HG03565 (cell line): ENCODE results near the gene HAGHL.

Experiments used
- ATAC-seq: cut with Tn5 transposase; IDR thresholded peaks from one replicate; pipeline ENCODE4 v1.9.1; 2021; ENCODE audit warnings: mild to moderate bottlenecking, moderate library complexity; ENCODE audit not compliant: unreplicated experiment

The HAGHL gene

GRCh38 chr16:719815-720446, 7.0 kb upstream of the HAGHL start:
- no peak for ATAC-seq

DNA sequence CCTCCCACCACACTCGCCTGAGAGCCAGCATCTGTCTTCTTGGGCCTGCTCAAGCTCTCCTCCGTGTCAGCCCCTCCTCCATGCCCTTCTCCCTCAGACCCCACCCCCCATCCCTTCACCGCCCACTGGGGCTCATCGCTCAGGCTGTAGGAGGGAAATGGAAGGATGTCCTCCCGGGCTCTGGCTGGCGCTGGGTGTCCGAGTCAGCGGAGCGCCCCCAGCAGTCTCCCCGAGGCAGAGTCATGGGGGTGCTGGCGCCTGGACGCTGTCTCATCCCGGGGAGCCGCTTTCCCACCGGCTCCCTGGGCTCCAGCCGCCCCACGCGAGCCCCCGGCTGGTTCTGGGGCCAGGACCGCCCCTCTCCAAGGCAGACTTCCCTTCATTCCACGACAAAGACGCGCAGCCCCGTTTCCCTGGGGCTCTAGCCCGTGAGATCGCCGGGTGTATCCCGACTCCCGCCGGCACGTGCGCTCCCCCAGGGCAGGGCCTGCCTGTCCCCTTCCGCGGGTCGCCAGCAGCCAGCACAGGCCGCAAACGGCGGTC, 6.4 kb upstream of the HAGHL start:
- peak; percentile 3 for ATAC-seq

- ATAC-seq, result peak; percentile 56
Measured at GRCh38 chr16:720990-721764, 5.7 kb upstream of the HAGHL start, which contains the start of gene ANTKMT. Gene ANTKMT (plus strand): TSS chr16:721146. CDS start chr16:721275, 129 bp downstream.

DNA sequence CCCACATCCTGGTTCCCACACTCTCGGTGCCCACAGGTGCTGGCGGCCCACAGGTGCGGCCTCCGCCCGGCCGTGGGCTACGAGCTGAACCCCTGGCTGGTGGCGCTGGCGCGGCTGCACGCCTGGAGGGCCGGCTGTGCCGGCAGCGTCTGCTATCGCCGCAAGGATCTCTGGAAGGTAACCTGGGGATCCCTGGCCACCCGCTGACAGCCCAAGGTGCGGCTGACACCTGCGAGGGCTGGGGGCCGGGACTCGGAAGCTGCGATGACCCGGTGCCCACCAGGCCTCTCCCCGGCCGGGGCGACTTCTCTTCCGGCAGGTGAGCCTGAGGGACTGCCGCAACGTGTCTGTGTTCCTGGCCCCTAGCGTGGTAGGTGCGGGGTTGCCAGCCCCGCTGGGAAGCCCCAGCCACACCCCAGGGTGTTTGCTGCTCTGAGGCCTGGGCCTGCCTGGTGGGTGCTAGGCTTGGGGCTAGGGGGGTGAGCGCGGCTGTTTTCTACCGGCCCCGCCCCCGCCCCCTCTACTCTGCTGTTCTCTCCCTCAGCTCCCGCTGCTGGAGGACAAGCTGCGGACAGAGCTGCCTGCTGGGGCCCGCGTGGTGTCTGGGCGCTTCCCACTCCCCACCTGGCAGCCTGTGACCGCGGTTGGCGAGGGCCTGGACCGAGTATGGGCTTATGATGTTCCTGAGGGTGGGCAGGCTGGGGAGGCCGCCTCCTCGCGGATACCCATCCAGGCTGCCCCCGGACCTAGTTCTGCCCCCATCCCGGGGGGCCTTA, 5.0 kb upstream of the HAGHL start:
- ATAC-seq, result no peak

GRCh38 chr16:722835-723633, 3.9 kb upstream of the HAGHL start:
- no peak for ATAC-seq

DNA sequence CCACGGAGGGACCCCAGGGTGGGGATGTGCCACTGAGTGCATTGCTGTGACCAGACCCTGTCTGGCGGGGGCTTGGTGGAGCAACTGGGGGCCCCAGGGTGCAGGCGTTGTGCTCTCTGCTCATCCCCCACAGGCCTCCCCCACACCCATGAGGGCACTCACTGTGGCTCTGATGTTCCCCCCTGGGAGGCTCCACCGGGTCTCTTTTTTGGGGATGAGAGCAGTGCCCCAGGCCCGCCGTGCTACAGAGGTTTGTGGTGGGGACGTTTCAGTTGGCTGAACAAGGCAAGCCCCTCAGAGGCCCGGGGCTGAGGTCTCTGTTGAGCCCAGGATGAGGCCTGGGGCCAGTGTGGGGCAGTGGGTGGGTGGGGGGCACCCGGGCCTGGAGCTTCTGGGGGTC, 3.2 kb upstream of the HAGHL start:
- no peak for ATAC-seq

- ATAC-seq, result no peak
Measured at GRCh38 chr16:724188-725040, 2.5 kb upstream of the HAGHL start.

DNA sequence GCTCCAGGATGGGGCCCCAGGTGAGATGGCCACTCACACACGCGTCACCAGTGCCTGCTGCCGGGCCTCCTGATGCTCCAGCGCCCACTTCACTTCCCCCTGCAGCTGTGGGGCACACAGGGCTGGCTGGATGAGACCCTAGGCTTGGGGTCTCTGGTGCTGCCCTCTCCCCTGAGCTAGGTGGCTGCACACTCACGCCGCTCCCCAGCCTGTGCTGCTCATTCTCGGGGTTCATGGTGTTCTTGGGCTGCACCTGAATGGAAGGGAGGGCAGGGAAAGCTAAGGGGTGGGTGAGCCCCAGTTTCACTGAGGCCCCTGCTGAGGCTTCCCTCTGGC, 1.9 kb upstream of the HAGHL start:
- no peak for ATAC-seq

- ATAC-seq, result no peak
Measured at GRCh38 chr16:725463-726187, 1.3 kb upstream of the HAGHL start.

GRCh38 chr16:726188-726437, 793 bp upstream of the HAGHL start:
- no peak for ATAC-seq

DNA sequence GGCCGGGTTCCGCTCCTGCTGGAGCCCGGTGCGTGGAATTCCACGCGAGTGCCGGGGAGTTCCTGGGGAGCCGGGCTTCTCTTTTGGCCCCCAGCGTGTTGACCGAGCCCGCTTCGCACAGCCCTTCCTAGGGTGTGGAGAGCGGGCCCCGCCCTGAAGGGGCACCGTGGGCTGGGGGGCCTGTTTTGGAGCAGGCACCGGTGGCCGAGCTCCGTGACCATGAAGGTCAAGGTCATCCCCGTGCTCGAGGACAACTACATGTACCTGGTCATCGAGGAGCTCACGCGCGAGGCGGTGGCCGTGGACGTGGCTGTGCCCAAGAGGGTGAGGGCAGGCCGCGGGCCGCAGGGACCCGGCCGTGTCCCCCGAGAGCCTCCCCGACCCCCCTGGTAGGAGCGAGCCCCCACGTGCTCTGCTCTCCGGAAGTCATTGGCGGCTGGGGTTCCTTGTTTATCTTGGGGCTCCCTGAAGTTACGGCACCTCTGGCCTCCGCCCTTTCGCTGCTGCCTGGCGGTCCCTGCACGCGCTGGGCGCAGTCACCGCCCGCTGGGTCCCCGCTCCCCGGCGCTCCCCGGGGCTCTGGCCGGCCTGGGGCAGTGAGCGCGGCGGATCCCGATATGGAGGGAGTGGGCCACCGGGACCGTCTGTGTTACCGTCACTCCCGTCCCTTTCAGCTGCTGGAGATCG, 528 bp downstream of the HAGHL start:
- ATAC-seq, result no peak

DNA sequence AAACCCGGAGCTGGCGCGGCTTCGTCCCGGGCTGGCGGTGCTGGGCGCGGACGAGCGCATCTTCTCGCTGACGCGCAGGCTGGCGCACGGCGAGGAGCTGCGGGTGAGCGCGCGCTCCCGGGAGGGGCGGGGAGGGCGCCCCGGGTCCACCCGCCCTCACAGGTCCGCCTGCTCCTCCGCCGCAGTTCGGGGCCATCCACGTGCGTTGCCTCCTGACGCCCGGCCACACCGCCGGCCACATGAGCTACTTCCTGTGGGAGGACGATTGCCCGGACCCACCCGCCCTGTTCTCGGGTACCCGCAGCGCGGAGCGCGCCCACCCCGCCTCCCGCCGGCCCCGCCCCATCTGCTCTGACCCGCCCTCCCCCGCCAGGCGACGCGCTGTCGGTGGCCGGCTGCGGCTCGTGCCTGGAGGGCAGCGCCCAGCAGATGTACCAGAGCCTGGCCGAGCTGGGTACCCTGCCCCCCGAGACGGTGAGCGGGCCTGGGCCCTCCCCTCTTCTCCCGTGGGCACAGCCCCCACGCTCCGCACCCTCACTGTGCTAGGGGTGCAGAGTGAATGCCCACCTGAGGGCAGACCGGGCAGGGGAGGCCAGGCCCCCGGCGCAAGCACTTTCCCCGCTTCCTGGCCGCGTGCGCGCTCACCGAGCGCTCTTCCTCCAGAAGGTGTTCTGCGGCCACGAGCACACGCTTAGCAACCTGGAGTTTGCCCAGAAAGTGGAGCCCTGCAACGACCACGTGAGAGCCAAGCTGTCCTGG, 1.4 kb downstream of the HAGHL start:
- ATAC-seq, result no peak

- ATAC-seq, result no peak
Measured at GRCh38 chr16:728890-729744, 2.2 kb downstream of the HAGHL start.

GRCh38 chr16:729768-730665, 3.1 kb downstream of the HAGHL start:
- no peak for ATAC-seq

GRCh38 chr16:730666-731509, 4.0 kb downstream of the HAGHL start:
- ATAC-seq, result no peak
